ENCODE results near the gene TMEM223. TPM values are rescaled to one million over a fixed set of nuclear protein-coding genes. Genes with fewer than 3 reads are reported as not detected.

TMEM223 gene
- polyA plus RNA-seq, 1 experiment: 15.7 TPM

DNA sequence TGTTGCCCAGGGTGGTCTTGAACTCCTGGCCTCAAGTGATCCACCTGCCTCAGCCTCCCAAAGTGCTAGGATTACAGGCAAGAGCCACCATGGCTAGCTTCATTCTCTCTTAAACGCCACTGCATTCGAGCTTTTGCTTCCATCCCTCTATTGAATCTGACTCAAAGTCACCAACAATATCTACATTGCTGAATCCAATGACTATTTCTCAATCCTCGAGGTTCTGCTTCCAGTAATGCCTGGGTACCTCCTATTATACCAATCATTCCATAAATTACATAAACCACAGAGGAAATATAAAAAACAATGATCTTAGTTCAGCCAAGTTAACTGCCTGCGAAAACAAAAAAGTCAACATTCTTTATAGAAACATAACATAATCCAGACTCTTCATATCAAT is 25.3 kb upstream of the TMEM223 start:
- Histone ChIP-seq H3K27me3 (ENCODE audit: control insufficient read depth, insufficient read depth, low read length) (no peaks in the 10 kb centered on the region), H3K36me3 (ENCODE audit: control insufficient read depth, insufficient read depth, low read length) (peaks cover 7% of the 10 kb centered on the region), H3K4me3 (ENCODE audit: low read depth, low read length) (no peak overlapping the region)
- no peak for TF ChIP-seq CTCF (IDR thresholded peaks at IDR 0.05; ENCODE audit: insufficient read depth, low read depth, low read length)
- POLR2A ChIA-PET: no interaction called here
- CTCF ChIA-PET: interaction anchor here (1.3 to 1.8 kb wide), 3 partner anchors 9 to 12 kb away, joined by 4 to 6 read pairs (median 6); no protein-coding TSS in a partner anchor
- no peak for DNase-seq (ENCODE audit: low read depth)

DNA sequence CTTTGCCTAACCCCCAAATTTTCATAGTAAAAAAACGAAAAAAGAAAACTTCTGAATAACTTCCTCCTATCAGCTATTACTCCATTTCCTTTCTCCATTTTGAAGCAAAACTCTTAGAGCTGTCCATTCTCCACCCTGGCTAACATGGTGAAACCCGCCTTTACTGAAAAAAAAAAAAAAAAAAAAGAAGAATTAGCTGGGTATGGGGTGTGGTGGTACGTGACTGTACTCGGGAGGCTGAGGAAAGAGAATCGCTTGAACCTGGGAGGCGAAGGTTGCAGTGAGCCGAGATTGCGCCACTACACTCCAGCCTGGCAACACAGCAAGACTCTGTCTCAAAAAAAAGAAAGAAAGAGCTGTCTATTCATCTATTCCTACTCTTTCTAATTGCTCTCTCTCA is 24.8 kb upstream of the TMEM223 start:
- H3K36me3 ChIP-seq (ENCODE audit: control insufficient read depth, insufficient read depth, low read length): peaks cover 6% of the 10 kb centered on the region
- no peak for DNase-seq (ENCODE audit: low read depth)
- H3K4me3 ChIP-seq (ENCODE audit: low read depth, low read length): no peak overlapping the region
- ChIA-PET CTCF (interaction anchor here (1.0 to 1.8 kb wide), 4 partner anchors 9 to 13 kb away, joined by 4 to 6 read pairs (median 5); no protein-coding TSS in a partner anchor), POLR2A (interaction anchor here (0.5 kb wide), 1 partner anchor 89 kb away, joined by 3 read pairs; the partner anchor contains the start of gene HNRNPUL2)
- H3K27me3 ChIP-seq (ENCODE audit: control insufficient read depth, insufficient read depth, low read length): no peaks in the 10 kb centered on the region
- no peak for TF ChIP-seq CTCF (IDR thresholded peaks at IDR 0.05; ENCODE audit: insufficient read depth, low read depth, low read length)

DNA sequence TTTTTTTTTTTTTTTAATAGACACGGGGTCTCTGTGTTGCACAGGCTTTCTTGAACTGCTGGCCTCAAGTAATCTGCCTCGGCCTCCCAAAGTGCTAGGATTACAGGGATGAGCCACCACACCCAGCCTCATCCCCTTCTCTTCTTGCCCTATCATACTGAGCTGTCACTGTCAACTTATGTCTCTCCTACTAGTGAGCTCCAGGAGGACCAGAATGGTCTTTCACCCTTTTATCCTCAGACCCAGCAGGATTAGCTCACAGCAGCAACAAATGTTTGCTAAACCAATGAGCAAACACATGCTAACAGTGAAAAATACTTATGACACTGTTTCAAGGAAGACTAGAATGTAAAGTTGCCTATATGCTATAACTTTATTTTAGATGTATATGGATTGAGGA is 19.9 kb upstream of the TMEM223 start:
- no peaks in the 10 kb centered on the region for H3K27me3 ChIP-seq (ENCODE audit: control insufficient read depth, insufficient read depth, low read length)
- CTCF ChIA-PET: interaction anchor here (0.6 to 1.8 kb wide), 4 partner anchors 12 to 156 kb away, joined by 3 to 4 read pairs (median 3); partner anchors contain the start of gene SLC3A2
- H3K4me3 ChIP-seq (ENCODE audit: low read depth, low read length): no peak overlapping the region
- H3K36me3 ChIP-seq (ENCODE audit: control insufficient read depth, insufficient read depth, low read length): peaks cover 2% of the 10 kb centered on the region
- DNase-seq (ENCODE audit: low read depth): no peak
- POLR2A ChIA-PET: interaction anchor here (0.6 kb wide), 1 partner anchor 30 kb away, joined by 10 read pairs; no protein-coding TSS in a partner anchor
- TF ChIP-seq CTCF (IDR thresholded peaks at IDR 0.05; ENCODE audit: insufficient read depth, low read depth, low read length): no peak

GRCh38 chr11:62810748-62811147 is 18.9 kb upstream of the TMEM223 start:
- H3K27me3 ChIP-seq (ENCODE audit: control insufficient read depth, insufficient read depth, low read length): no peaks in the 10 kb centered on the region
- no peak for TF ChIP-seq CTCF (IDR thresholded peaks at IDR 0.05; ENCODE audit: insufficient read depth, low read depth, low read length)
- DNase-seq (ENCODE audit: low read depth): no peak
- H3K36me3 ChIP-seq (ENCODE audit: control insufficient read depth, insufficient read depth, low read length): peaks cover 2% of the 10 kb centered on the region
- H3K4me3 ChIP-seq (ENCODE audit: low read depth, low read length): no peak overlapping the region
- ChIA-PET POLR2A (no interaction called here), CTCF (interaction anchor here (0.6 to 1.8 kb wide), 2 partner anchors 13 to 27 kb away, joined by 3 read pairs; no protein-coding TSS in a partner anchor)

GRCh38 chr11:62806611-62807121 is 14.9 kb upstream of the TMEM223 start:
- no peak for TF ChIP-seq CTCF (IDR thresholded peaks at IDR 0.05; ENCODE audit: insufficient read depth, low read depth, low read length)
- H3K4me3 ChIP-seq (ENCODE audit: low read depth, low read length): no peak overlapping the region
- ChIA-PET POLR2A (interaction anchor here (0.9 kb wide), 1 partner anchor 35 kb away, joined by 3 read pairs; no protein-coding TSS in a partner anchor), CTCF (interaction anchor here (0.5 to 3.4 kb wide), 6 partner anchors 10 to 75 kb away, joined by 3 to 16 read pairs (median 4); partner anchors contain the start of gene TMEM179B)
- no peaks in the 10 kb centered on the region for H3K27me3 ChIP-seq (ENCODE audit: control insufficient read depth, insufficient read depth, low read length)
- DNase-seq (ENCODE audit: low read depth): no peak
- H3K36me3 ChIP-seq (ENCODE audit: control insufficient read depth, insufficient read depth, low read length): peaks cover 12% of the 10 kb centered on the region

Measured in BJ (cell line).